Stimulated activated CD4-positive, alpha-beta T cell treated with anti-CD3 and anti-CD28 coated beads, Interleukin-4, amount 100 ng/mL, for 4 hours (primary cell): Measurements from ENCODE around the gene UBASH3A.

Experiments used
- DNase-seq, 2 experiments: peaks; one replicate each; pipeline ENCODE4 v3.0.0-alpha.2; 2020

The UBASH3A gene

GRCh38 chr21:42432695-42433094 lies 29.0 kb downstream of the UBASH3A start:
- no peak for DNase-seq

GRCh38 chr21:42433946-42434551 lies 30.3 kb downstream of the UBASH3A start:
- DNase-seq, result no peak

- DNase-seq, result no peak
Observed at GRCh38 chr21:42434884-42435283, 31.2 kb downstream of the UBASH3A start.

- DNase-seq, result no peak
Observed at GRCh38 chr21:42435401-42435800, 31.7 kb downstream of the UBASH3A start.

GRCh38 chr21:42435833-42436232 lies 32.1 kb downstream of the UBASH3A start:
- DNase-seq, result no peak

GRCh38 chr21:42436914-42437313 lies 33.2 kb downstream of the UBASH3A start:
- DNase-seq, result no peak

- no peak for DNase-seq
Observed at GRCh38 chr21:42437786-42438185, 34.1 kb downstream of the UBASH3A start.

- no peak for DNase-seq
Observed at GRCh38 chr21:42438316-42439205, 34.9 kb downstream of the UBASH3A start.

GRCh38 chr21:42439284-42440186 lies 35.8 kb downstream of the UBASH3A start:
- peak in 1 of 2 experiments; percentile 68 for DNase-seq

GRCh38 chr21:42440187-42440792 lies 36.6 kb downstream of the UBASH3A start:
- no peak for DNase-seq

GRCh38 chr21:42441963-42442362 lies 38.3 kb downstream of the UBASH3A start:
- no peak for DNase-seq

- no peak for DNase-seq
Observed at GRCh38 chr21:42443181-42443785, 39.6 kb downstream of the UBASH3A start.

GRCh38 chr21:42443876-42444744 lies 40.4 kb downstream of the UBASH3A start:
- DNase-seq, result no peak

- no peak for DNase-seq
Observed at GRCh38 chr21:42444745-42445059, 41.0 kb downstream of the UBASH3A start.

GRCh38 chr21:42445311-42445710 lies 41.6 kb downstream of the UBASH3A start:
- no peak for DNase-seq

GRCh38 chr21:42446531-42446930 lies 42.8 kb downstream of the UBASH3A start:
- no peak for DNase-seq

GRCh38 chr21:42447182-42447581 lies 43.5 kb downstream of the UBASH3A start:
- no peak for DNase-seq

GRCh38 chr21:42447732-42448131 lies 44.0 kb downstream of the UBASH3A start:
- DNase-seq, result no peak

GRCh38 chr21:42448686-42449085 lies 45.0 kb downstream of the UBASH3A start:
- DNase-seq, result no peak

GRCh38 chr21:42451941-42452340 lies 48.2 kb downstream of the UBASH3A start:
- DNase-seq, result no peak

GRCh38 chr21:42452401-42453223 lies 48.9 kb downstream of the UBASH3A start:
- DNase-seq, result no peak
